Chondrocyte (in vitro differentiated cells): ENCODE measurements around the gene ITSN1. TPM values are rescaled to one million over a fixed set of nuclear protein-coding genes. Genes with fewer than 3 reads are reported as not detected.
A peak's percentile ranks its signal among the peaks of the same experiment; 100 is the strongest.

Experiments
- DNase-seq: peaks from one replicate; pipeline ENCODE4 v3.0.0; 2021; ENCODE audit warnings: mixed read lengths, low spot score
- H3K27ac Mint-ChIP-seq: one replicate; pipeline ENCODE4 v1.8.0; 2021; ENCODE audit warnings: mild to moderate bottlenecking, moderate library complexity, mixed read lengths; ENCODE audit not compliant: unreplicated experiment
- H3K27me3 Mint-ChIP-seq: 2 replicates; pipeline ENCODE4 v1.8.0; 2021; ENCODE audit warnings: low read depth, mixed read lengths
- H3K36me3 Mint-ChIP-seq: 2 replicates; pipeline ENCODE4 v1.8.0; 2021; ENCODE audit warnings: low read depth, mixed read lengths
- H3K4me1 Mint-ChIP-seq: 2 replicates; pipeline ENCODE4 v1.8.0; 2021; ENCODE audit warnings: low read depth, mild to moderate bottlenecking, mixed read lengths
- H3K4me3 Mint-ChIP-seq: one replicate; pipeline ENCODE4 v1.8.0; 2021; ENCODE audit warnings: mild to moderate bottlenecking, moderate library complexity, mixed read lengths; ENCODE audit not compliant: unreplicated experiment
- H3K9me3 Mint-ChIP-seq: 2 replicates; pipeline ENCODE4 v1.8.0; 2021; ENCODE audit warnings: low read depth, mixed read lengths
- total RNA-seq: library from RNA; stranded (reverse); gene quantifications from 3 replicates; pipeline ENCODE4 v1.2.1, GENCODE V29; 2021
- TF ChIP-seq, protein P1 (sequence below): fragments of 200-600 bp; sonication (generic); IDR thresholded peaks from 2 replicates; pipeline ENCODE4 v1.5.0; 2021; ENCODE audit warnings: antibody characterized with exemption, mild to moderate bottlenecking, moderate library complexity

Gene ITSN1
- total RNA-seq, 1 donor from 2014 or later = 29.8 TPM

DNA sequence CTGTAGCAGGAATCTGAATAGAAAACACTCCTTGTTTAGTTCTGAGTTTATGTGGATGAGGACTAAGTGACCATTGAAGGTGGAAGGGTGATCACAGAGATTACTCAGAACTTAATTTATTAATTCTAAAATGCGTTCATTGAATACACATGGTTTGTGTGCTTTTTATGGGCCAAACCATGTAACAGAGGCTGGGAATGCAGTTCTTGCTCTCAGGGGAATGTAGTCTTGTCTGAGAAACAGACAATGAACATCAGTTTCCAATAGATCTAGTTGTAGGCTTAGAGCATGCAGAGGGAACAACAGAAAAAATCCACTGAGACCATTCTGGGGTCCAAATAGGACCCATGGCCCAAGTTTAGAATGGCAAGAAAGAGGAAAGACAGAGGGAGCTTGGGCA lies 46.1 kb downstream of the ITSN1 start:
- no peaks in the 10 kb centered on the region for H3K9me3 Mint-ChIP-seq
- peak overlapping the region; percentile 62 for H3K27ac Mint-ChIP-seq
- H3K36me3 Mint-ChIP-seq = peaks cover 2% of the 10 kb centered on the region
- peaks cover 69% of the 10 kb centered on the region for H3K4me1 Mint-ChIP-seq
- no peak overlapping the region for H3K4me3 Mint-ChIP-seq
- H3K27me3 Mint-ChIP-seq = no peaks in the 10 kb centered on the region
- TF ChIP-seq, protein P1, sequence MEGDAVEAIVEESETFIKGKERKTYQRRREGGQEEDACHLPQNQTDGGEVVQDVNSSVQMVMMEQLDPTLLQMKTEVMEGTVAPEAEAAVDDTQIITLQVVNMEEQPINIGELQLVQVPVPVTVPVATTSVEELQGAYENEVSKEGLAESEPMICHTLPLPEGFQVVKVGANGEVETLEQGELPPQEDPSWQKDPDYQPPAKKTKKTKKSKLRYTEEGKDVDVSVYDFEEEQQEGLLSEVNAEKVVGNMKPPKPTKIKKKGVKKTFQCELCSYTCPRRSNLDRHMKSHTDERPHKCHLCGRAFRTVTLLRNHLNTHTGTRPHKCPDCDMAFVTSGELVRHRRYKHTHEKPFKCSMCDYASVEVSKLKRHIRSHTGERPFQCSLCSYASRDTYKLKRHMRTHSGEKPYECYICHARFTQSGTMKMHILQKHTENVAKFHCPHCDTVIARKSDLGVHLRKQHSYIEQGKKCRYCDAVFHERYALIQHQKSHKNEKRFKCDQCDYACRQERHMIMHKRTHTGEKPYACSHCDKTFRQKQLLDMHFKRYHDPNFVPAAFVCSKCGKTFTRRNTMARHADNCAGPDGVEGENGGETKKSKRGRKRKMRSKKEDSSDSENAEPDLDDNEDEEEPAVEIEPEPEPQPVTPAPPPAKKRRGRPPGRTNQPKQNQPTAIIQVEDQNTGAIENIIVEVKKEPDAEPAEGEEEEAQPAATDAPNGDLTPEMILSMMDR = no peak
- DNase-seq = no peak

DNA sequence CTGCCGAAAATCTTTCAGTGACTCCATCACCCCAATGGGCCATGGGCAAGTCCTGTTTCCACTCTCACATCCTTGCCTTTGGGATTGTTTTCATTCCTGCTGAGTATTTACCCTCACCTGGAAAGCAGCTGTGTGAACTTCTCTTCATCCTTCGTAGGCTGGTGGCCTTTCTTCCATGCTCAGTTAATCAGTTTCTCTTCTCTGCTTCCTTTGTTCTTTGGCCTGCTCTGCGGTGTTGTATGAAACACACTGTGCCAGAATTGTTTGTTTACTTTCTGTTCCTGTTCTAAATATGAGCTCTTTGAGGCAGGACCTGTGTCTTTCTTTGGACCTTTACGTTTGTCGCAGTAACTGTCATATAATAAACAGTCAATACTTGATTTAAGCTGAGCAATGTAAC lies 48.6 kb downstream of the ITSN1 start:
- Mint-ChIP-seq H3K4me1 (peaks cover 49% of the 10 kb centered on the region), H3K4me3 (no peak overlapping the region), H3K9me3 (no peaks in the 10 kb centered on the region), H3K27me3 (no peaks in the 10 kb centered on the region), H3K36me3 (peaks cover 2% of the 10 kb centered on the region), H3K27ac (peak overlapping the region; percentile 6)
- DNase-seq = no peak
- TF ChIP-seq, protein P1 = no peak

DNA sequence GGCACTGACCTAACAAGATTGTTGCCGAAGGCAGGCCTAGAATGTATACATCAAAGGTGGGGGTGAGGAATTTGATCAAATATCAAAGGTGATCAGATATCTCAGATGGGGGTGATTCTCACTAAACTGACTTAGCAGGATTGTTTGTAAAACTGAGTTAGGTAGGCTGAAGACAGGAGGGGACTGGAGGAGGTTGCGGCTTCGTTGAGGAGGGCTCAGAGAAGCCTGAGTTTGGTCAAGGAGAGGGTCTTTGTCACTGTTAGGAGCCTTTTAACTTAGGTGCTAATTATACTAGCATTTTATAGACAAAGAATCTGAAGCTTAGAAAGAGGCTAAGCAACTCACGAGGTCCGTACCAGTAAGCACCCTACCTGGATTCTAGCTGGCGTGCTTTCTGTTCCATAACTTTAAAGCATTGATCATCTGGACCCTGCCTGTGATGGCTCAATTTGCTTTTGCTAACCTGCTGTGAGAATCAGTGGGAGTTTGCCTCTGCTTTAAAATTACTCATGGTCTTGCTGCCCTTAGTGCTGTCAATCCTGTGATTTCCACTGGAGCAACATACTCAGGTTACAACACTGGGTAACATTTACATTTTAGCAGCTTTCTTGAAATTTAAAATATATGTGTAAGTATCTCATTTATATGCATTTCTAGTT lies 49.8 kb downstream of the ITSN1 start:
- no peak for DNase-seq
- Mint-ChIP-seq H3K36me3 (peaks cover 2% of the 10 kb centered on the region), H3K27ac (no peak overlapping the region), H3K4me1 (peaks cover 49% of the 10 kb centered on the region), H3K4me3 (no peak overlapping the region), H3K9me3 (no peaks in the 10 kb centered on the region), H3K27me3 (no peaks in the 10 kb centered on the region)
- TF ChIP-seq, protein P1 = no peak

DNA sequence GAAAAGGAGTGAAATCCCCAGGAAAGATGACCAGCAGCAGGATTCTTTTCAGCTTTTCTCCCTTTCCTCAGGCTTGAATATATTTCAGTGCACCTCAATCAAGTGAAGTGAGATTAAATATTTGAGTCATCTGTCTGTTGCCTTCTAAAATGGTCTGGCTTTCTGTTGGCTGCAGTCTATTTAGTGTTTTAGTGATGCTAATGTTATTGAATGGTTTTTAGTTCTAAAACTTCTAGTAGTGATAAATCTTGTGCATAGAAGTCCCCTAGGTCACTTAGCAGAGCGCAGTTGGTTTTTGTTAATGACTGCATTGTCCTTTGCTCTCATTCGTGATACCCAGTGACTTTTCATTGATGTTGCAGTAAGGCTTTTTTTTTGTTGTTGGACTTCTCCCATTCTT lies 53.5 kb downstream of the ITSN1 start:
- no peaks in the 10 kb centered on the region for H3K27me3 Mint-ChIP-seq
- no peaks in the 10 kb centered on the region for H3K9me3 Mint-ChIP-seq
- TF ChIP-seq, protein P1 = no peak
- DNase-seq = no peak
- H3K4me1 Mint-ChIP-seq = peaks cover 34% of the 10 kb centered on the region
- no peak overlapping the region for H3K27ac Mint-ChIP-seq
- H3K4me3 Mint-ChIP-seq = no peak overlapping the region
- H3K36me3 Mint-ChIP-seq = peaks cover 2% of the 10 kb centered on the region

DNA sequence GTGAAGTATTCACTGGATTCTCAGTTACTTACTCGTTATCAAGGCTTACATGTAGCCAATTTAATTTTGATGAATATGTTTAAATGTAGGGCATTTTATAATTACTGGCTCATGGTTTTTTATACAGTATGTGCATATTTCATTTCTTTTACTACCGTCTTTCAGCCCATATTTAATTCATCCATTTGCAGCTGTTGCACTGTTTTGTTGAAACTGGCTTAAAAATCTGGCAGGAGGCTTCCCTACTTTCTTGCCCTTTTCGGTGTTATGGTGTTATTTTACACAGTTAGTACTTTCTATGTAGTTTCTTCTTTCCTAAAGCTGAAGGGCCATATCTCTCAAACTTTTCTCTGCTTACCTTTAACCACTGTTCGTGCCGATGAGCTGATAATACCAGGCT lies 54.2 kb downstream of the ITSN1 start:
- Mint-ChIP-seq H3K4me1 (peaks cover 31% of the 10 kb centered on the region), H3K27ac (no peak overlapping the region), H3K4me3 (no peak overlapping the region), H3K36me3 (no peaks in the 10 kb centered on the region), H3K9me3 (no peaks in the 10 kb centered on the region), H3K27me3 (no peaks in the 10 kb centered on the region)
- TF ChIP-seq, protein P1 = no peak
- no peak for DNase-seq
